Measurements from ENCODE around the gene PRSS3. TPM values are rescaled to one million over a fixed set of nuclear protein-coding genes. Genes with fewer than 3 reads are reported as not detected.
A peak's percentile ranks its signal among the peaks of the same experiment; 100 is the strongest.

Gene PRSS3
- total and polyA plus RNA-seq, 9 of the 15 experiments (the other 6 are each of a cell fraction or from before 2014, with no cell fraction given): 0.35 to 0.42 TPM; not detected in 7

DNA sequence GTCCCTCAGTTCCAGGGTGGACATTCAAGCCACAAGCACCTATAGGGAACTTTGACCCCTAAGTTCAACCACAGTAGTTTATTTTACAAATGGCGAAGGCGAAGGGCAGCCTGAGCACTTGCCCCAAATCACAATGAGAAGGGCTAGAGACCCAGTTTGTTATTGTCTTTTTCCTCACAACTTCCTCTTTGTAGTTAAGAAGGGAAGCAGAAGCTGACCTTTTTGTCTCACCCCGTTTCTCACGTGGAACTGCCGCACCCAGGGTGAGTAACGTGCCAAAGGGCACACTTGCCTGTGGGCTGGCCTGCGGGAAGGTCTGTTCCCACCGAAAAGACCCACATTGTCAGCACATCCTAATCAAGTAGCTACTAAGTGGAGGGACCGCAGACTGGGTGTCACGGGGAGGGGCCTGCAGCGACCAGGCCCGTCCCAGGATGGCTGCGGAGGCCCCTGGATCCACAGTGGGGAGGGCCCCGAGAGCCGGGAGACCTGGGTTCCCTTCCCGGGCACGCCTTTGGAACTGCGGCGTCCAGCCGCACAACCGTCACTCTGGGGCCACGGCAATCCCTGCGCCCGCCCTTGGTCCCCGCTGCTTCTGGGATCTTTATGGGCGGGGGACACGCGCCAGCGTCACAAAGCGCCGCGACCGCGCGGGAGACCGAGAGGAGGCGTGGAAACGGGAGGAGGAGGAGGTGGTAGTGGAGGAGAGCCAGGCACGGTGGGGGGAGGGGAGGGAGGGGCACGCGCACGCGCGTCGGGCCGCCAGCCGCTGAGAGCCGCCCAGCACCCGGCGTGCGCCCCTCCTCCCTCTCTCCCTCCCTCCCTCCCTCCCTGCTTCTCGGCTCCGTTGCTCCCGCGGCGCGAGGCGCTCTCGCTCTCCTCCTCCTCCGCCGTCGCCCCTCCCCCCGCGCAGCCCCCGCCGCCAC is 21.2 kb downstream of the PRSS3 start, which contains the start of gene UBE2R2 (continued):
- TF ChIP-seq, protein P1, sequence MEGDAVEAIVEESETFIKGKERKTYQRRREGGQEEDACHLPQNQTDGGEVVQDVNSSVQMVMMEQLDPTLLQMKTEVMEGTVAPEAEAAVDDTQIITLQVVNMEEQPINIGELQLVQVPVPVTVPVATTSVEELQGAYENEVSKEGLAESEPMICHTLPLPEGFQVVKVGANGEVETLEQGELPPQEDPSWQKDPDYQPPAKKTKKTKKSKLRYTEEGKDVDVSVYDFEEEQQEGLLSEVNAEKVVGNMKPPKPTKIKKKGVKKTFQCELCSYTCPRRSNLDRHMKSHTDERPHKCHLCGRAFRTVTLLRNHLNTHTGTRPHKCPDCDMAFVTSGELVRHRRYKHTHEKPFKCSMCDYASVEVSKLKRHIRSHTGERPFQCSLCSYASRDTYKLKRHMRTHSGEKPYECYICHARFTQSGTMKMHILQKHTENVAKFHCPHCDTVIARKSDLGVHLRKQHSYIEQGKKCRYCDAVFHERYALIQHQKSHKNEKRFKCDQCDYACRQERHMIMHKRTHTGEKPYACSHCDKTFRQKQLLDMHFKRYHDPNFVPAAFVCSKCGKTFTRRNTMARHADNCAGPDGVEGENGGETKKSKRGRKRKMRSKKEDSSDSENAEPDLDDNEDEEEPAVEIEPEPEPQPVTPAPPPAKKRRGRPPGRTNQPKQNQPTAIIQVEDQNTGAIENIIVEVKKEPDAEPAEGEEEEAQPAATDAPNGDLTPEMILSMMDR (IDR thresholded peaks at IDR 0.05 in 2 of 3, conservative IDR thresholded peaks at IDR 0.05 in 1 of 3; ENCODE audit: insufficient read depth in 2 of 3, low read depth in 1 of 3, low read length in 3 of 3): no peak
- TF ChIP-seq RB1 (IDR thresholded peaks at IDR 0.05; ENCODE audit: low read depth) (peak; percentile 69), CXXC5 (CRISPR knock-in tag; IDR thresholded peaks at IDR 0.05) (peak; percentile 77), ZFP36 (IDR thresholded peaks at IDR 0.05; ENCODE audit: low read depth, low read length, partially characterized antibody) (no peak), ZNF143 (CRISPR knock-in tag; IDR thresholded peaks at IDR 0.05) (no peak), NFE2L1 (tag; IDR thresholded peaks at IDR 0.05; ENCODE audit: borderline replicate concordance, low read depth) (no peak), PTTG1 (tag; IDR thresholded peaks at IDR 0.05; ENCODE audit: low read depth) (no peak), GATA2 (CRISPR knock-in tag; IDR thresholded peaks at IDR 0.05) (no peak)
- TF ChIP-seq, protein P2, sequence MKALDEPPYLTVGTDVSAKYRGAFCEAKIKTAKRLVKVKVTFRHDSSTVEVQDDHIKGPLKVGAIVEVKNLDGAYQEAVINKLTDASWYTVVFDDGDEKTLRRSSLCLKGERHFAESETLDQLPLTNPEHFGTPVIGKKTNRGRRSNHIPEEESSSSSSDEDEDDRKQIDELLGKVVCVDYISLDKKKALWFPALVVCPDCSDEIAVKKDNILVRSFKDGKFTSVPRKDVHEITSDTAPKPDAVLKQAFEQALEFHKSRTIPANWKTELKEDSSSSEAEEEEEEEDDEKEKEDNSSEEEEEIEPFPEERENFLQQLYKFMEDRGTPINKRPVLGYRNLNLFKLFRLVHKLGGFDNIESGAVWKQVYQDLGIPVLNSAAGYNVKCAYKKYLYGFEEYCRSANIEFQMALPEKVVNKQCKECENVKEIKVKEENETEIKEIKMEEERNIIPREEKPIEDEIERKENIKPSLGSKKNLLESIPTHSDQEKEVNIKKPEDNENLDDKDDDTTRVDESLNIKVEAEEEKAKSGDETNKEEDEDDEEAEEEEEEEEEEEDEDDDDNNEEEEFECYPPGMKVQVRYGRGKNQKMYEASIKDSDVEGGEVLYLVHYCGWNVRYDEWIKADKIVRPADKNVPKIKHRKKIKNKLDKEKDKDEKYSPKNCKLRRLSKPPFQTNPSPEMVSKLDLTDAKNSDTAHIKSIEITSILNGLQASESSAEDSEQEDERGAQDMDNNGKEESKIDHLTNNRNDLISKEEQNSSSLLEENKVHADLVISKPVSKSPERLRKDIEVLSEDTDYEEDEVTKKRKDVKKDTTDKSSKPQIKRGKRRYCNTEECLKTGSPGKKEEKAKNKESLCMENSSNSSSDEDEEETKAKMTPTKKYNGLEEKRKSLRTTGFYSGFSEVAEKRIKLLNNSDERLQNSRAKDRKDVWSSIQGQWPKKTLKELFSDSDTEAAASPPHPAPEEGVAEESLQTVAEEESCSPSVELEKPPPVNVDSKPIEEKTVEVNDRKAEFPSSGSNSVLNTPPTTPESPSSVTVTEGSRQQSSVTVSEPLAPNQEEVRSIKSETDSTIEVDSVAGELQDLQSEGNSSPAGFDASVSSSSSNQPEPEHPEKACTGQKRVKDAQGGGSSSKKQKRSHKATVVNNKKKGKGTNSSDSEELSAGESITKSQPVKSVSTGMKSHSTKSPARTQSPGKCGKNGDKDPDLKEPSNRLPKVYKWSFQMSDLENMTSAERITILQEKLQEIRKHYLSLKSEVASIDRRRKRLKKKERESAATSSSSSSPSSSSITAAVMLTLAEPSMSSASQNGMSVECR (CRISPR knock-in tag; IDR thresholded peaks at IDR 0.05): peak; percentile 70
- TF ChIP-seq, protein P3, sequence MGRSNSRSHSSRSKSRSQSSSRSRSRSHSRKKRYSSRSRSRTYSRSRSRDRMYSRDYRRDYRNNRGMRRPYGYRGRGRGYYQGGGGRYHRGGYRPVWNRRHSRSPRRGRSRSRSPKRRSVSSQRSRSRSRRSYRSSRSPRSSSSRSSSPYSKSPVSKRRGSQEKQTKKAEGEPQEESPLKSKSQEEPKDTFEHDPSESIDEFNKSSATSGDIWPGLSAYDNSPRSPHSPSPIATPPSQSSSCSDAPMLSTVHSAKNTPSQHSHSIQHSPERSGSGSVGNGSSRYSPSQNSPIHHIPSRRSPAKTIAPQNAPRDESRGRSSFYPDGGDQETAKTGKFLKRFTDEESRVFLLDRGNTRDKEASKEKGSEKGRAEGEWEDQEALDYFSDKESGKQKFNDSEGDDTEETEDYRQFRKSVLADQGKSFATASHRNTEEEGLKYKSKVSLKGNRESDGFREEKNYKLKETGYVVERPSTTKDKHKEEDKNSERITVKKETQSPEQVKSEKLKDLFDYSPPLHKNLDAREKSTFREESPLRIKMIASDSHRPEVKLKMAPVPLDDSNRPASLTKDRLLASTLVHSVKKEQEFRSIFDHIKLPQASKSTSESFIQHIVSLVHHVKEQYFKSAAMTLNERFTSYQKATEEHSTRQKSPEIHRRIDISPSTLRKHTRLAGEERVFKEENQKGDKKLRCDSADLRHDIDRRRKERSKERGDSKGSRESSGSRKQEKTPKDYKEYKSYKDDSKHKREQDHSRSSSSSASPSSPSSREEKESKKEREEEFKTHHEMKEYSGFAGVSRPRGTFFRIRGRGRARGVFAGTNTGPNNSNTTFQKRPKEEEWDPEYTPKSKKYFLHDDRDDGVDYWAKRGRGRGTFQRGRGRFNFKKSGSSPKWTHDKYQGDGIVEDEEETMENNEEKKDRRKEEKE (IDR thresholded peaks at IDR 0.05; ENCODE audit: borderline replicate concordance in 1 of 2, control insufficient read depth in 1 of 2, low read depth in 2 of 2, low read length in 1 of 2): no peak
- TF ChIP-seq, protein P4, sequence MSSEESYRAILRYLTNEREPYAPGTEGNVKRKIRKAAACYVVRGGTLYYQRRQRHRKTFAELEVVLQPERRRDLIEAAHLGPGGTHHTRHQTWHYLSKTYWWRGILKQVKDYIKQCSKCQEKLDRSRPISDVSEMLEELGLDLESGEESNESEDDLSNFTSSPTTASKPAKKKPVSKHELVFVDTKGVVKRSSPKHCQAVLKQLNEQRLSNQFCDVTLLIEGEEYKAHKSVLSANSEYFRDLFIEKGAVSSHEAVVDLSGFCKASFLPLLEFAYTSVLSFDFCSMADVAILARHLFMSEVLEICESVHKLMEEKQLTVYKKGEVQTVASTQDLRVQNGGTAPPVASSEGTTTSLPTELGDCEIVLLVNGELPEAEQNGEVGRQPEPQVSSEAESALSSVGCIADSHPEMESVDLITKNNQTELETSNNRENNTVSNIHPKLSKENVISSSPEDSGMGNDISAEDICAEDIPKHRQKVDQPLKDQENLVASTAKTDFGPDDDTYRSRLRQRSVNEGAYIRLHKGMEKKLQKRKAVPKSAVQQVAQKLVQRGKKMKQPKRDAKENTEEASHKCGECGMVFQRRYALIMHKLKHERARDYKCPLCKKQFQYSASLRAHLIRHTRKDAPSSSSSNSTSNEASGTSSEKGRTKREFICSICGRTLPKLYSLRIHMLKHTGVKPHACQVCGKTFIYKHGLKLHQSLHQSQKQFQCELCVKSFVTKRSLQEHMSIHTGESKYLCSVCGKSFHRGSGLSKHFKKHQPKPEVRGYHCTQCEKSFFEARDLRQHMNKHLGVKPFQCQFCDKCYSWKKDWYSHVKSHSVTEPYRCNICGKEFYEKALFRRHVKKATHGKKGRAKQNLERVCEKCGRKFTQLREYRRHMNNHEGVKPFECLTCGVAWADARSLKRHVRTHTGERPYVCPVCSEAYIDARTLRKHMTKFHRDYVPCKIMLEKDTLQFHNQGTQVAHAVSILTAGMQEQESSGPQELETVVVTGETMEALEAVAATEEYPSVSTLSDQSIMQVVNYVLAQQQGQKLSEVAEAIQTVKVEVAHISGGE (CRISPR knock-in tag; IDR thresholded peaks at IDR 0.05): no peak; a peak in 1 of 6 replicates
